ENCODE data around the gene CADM2.

DNA sequence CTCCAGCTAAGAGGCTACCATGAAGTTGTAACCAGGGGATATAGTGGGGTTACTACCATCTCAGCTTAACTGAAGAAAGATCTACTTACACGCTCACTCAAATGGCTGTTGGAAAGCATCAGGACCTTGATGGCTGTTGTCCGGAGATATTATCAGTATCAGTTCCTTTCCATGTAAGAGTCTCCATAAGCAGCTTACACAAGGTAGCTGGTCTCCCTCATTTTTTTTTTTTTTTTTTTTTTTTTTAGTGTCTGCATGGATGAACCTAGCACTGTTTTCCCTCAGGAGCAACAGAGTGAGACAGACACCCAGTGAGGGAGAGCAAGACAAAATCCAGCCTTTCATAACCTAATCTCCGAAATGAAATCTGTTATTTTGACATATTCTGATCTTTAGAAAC, 230.9 kb downstream of the CADM2 start:
- TF ChIP-seq, protein P1, sequence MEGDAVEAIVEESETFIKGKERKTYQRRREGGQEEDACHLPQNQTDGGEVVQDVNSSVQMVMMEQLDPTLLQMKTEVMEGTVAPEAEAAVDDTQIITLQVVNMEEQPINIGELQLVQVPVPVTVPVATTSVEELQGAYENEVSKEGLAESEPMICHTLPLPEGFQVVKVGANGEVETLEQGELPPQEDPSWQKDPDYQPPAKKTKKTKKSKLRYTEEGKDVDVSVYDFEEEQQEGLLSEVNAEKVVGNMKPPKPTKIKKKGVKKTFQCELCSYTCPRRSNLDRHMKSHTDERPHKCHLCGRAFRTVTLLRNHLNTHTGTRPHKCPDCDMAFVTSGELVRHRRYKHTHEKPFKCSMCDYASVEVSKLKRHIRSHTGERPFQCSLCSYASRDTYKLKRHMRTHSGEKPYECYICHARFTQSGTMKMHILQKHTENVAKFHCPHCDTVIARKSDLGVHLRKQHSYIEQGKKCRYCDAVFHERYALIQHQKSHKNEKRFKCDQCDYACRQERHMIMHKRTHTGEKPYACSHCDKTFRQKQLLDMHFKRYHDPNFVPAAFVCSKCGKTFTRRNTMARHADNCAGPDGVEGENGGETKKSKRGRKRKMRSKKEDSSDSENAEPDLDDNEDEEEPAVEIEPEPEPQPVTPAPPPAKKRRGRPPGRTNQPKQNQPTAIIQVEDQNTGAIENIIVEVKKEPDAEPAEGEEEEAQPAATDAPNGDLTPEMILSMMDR (IDR thresholded peaks at IDR 0.05; ENCODE audit: poor library complexity) = no peak
- TF ChIP-seq EZH2 (IDR thresholded peaks at IDR 0.05; ENCODE audit: borderline replicate concordance) = no peak
- TF ChIP-seq EZH2phosphoT487 (IDR thresholded peaks at IDR 0.05; ENCODE audit: low read depth, severe bottlenecking, unreplicated experiment) = no peak

Measured in hepatocyte (in vitro differentiated cells).